Activated T-cell treated with anti-CD3 and anti-CD28 coated beads, Interleukin-2, amount 50 U/mL, for 1 hour (primary cell): ENCODE measurements around the gene TTI1.

Source experiments
- DNase-seq: peaks from one replicate; pipeline ENCODE4 v3.0.0-alpha.2; 2020

Gene TTI1

DNA sequence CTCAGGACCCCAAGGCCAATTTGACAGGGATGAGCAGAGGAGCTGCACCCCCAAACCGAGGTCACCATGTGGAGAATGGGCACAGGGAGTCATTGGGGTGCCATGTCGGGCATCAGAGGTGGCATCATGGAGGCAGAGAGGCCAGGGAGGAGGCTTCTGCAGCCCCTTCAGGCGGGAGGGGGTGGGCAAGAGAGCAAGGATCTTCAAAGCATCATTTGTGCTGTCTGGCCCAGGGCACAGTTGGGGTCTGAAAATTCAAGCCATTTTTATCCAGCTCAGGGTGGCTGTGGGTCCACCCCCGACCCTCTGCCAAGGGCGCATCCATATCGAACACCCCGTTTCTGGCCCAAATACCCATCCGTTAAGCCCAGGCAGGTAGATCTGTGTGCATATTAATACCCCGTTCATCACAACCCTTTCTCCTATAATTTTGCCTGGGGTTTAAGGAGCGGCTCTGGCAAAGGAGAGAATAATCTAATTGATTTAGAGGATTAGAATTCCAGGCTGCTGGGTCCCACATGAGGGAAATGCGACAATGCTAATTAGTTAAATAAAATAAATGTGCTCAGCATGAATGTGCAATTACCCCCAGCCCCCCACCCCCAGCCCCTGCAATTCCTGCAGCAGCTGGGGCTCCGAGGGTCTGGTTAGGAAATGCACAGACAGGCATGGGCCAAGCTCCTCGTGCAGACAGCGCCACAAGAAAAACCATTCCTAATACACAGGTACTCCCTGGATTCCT lies 98.5 kb downstream of the TTI1 start:
- no peak for DNase-seq

DNA sequence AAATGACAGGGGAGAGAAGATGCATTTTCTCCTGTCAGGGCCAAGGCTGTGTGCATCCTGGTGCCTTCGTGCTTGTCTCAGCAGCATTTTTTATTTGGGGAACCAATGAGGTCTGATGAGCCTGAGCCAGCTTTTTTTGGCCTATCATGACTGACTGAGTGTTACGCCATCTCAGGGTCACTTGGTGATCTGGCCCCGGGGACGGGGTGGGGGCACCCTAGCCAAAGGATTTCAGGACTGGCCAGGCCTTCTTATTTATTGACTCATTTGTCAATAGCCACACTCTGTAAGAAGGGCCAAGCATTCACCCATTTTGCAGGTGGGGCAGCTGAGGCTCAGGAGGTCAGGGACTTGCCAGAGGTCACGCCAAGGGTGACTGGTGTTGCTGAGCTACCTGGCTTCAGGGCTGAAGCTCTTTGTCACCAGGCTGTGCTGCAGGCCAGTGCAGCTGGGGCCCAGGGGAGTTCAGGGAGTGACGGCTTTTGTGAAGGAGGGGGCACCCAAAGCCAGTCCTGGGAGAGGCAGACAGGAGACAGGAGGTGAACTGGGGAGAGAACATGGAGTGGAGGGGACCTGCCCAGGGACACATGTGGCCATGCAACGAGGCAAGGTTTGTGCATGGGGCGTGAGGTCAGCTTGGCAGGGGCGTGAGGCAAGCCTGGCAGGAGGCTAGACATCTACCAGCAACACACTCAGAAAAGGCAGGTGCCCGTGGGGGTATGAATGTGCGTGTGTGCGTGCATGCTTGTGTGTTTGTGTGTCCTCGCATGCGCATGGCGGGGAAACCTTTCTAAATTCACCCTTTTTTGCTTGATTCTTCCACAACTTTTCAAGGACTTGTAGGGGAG lies 99.2 kb downstream of the TTI1 start:
- DNase-seq = no peak
